CD4-positive, CD25-positive, alpha-beta regulatory T cell (primary cell): ENCODE results near the gene MYO1F. TPM values are rescaled to one million over a fixed set of nuclear protein-coding genes. Genes with fewer than 3 reads are reported as not detected.
"Not testable (repeated sequence)": the region's sequence is repeated elsewhere in the genome, so short reads cannot be mapped to it uniquely, and the experiment has no call there.

Source experiments
- ATAC-seq, 2 donors: fragments of 150-1000 bp; cut with Tn5 transposase; one replicate each; pipeline ENCODE4 v1.10.0; 2021; ENCODE audit warnings: low read depth in 2 of 2, moderate number of reproducible peaks in 2 of 2, moderate library complexity in 1 of 2
- DNase-seq, 3 donors: peaks; one replicate each; pipeline versions ENCODE4 v3.0.0 to v3.0.0-alpha.2; 2012 to 2022; ENCODE audit warnings: mixed read lengths in 1 of 3
- H3K27ac ChIP-seq: one replicate; pipeline ENCODE4 v1.7.0; 2013; ENCODE audit warnings: mild to moderate bottlenecking, low read length; ENCODE audit not compliant: insufficient read depth, poor library complexity, severe bottlenecking
- H3K27me3 ChIP-seq: one replicate; pipeline ENCODE4 v1.7.0; 2013; ENCODE audit warnings: low read length; ENCODE audit not compliant: control insufficient read depth, insufficient read depth
- H3K36me3 ChIP-seq: one replicate; pipeline ENCODE4 v1.7.0; 2013; ENCODE audit warnings: mild to moderate bottlenecking, low read length, moderate library complexity; ENCODE audit not compliant: control insufficient read depth, insufficient read depth
- H3K4me1 ChIP-seq: 2 replicates; pipeline ENCODE4 v1.7.0; 2013; ENCODE audit warnings: mild to moderate bottlenecking, low read length; ENCODE audit not compliant: insufficient read depth, control insufficient read depth, poor library complexity, severe bottlenecking
- H3K4me3 ChIP-seq: one replicate; pipeline ENCODE4 v1.7.0; 2013; ENCODE audit warnings: low read depth, mild to moderate bottlenecking, low read length, moderate library complexity
- H3K9me3 ChIP-seq, 2 experiments: 1 replicate in 1 of 2; 2 replicates in 1 of 2; pipeline ENCODE4 v1.7.0; 2013; ENCODE audit warnings: low read length in 2 of 2, mild to moderate bottlenecking in 1 of 2, moderate library complexity in 1 of 2; ENCODE audit not compliant: control insufficient read depth in 2 of 2
- H3K27ac Mint-ChIP-seq, 3 donors: one replicate each; pipeline ENCODE4 v1.8.0; 2020 to 2022; ENCODE audit warnings: mild to moderate bottlenecking in 3 of 3, mixed read lengths in 3 of 3, moderate library complexity in 2 of 3
- H3K27me3 Mint-ChIP-seq: one replicate; pipeline ENCODE4 v1.8.0; 2022; ENCODE audit warnings: mild to moderate bottlenecking, mixed read lengths
- H3K36me3 Mint-ChIP-seq: one replicate; pipeline ENCODE4 v1.8.0; 2020; ENCODE audit warnings: mixed read lengths
- H3K4me1 Mint-ChIP-seq, 4 donors: one replicate each; pipeline ENCODE4 v1.8.0; 2020 to 2022; ENCODE audit warnings: mixed read lengths in 4 of 4, mild to moderate bottlenecking in 1 of 4
- H3K4me3 Mint-ChIP-seq, 4 donors: one replicate each; pipeline ENCODE4 v1.8.0; 2020 to 2022; ENCODE audit warnings: mild to moderate bottlenecking in 4 of 4, mixed read lengths in 4 of 4, moderate library complexity in 3 of 4
- H3K9me3 Mint-ChIP-seq, 7 donors: one replicate each; pipeline ENCODE4 v1.8.0; 2020 to 2022; ENCODE audit warnings: mixed read lengths in 7 of 7, mild to moderate bottlenecking in 3 of 7, moderate library complexity in 2 of 7
- polyA plus RNA-seq, 4 donors: library from polyadenylated mRNA; unstranded; fragments of 300-500 nt; fragmentation: Illumina TruSeq; gene quantifications; one replicate each; pipeline ENCODE4 v1.2.3, GENCODE V29; 2021
- total RNA-seq: library from RNA; stranded (reverse); gene quantifications from one replicate; pipeline ENCODE4 v1.2.3, GENCODE V29; 2022

Gene MYO1F
- total and polyA plus RNA-seq, 5 donors from 2014 or later, result 45.3 to 289 (median 74.0) TPM

- peak overlapping the region; percentile 49 to 97 (median 62) for H3K27ac Mint-ChIP-seq
- H3K4me3 Mint-ChIP-seq, result no peak overlapping the region
- peaks cover 29% of the 10 kb centered on the region for H3K36me3 Mint-ChIP-seq
- Histone ChIP-seq H3K27me3 (no peaks in the 10 kb centered on the region), H3K36me3 (peaks cover 76% of the 10 kb centered on the region), H3K9me3 (no peaks in the 10 kb centered on the region), H3K4me1 (no peaks in the 10 kb centered on the region), H3K4me3 (no peak overlapping the region), H3K27ac (no peak overlapping the region)
- H3K27me3 Mint-ChIP-seq, result no peaks in the 10 kb centered on the region
- no peaks in the 10 kb centered on the region for H3K9me3 Mint-ChIP-seq
- DNase-seq, result no peak
- H3K4me1 Mint-ChIP-seq, result peaks cover 0 to 17% (median 3%) of the 10 kb centered on the region in 4 donors
- ATAC-seq, result no peak
Observed at GRCh38 chr19:8526345-8527091, 50.7 kb downstream of the MYO1F start.

- Mint-ChIP-seq H3K4me1 (peaks cover 0 to 25% (median 5%) of the 10 kb centered on the region in 4 donors), H3K27me3 (no peaks in the 10 kb centered on the region), H3K27ac (no peak overlapping the region), H3K9me3 (no peaks in the 10 kb centered on the region), H3K36me3 (peaks cover 34% of the 10 kb centered on the region), H3K4me3 (no peak overlapping the region)
- Histone ChIP-seq H3K4me3 (no peak overlapping the region), H3K4me1 (peaks cover 4% of the 10 kb centered on the region), H3K27me3 (no peaks in the 10 kb centered on the region), H3K9me3 (no peaks in the 10 kb centered on the region), H3K27ac (no peak overlapping the region), H3K36me3 (peaks cover 75% of the 10 kb centered on the region)
- ATAC-seq (no peak), DNase-seq (no peak)
Observed at GRCh38 chr19:8525401-8525684, 51.9 kb downstream of the MYO1F start.

- DNase-seq, result no peak
- Histone ChIP-seq H3K27me3 (no peaks in the 10 kb centered on the region), H3K9me3 (no peaks in the 10 kb centered on the region), H3K4me3 (no peak overlapping the region), H3K27ac (peak overlapping the region; percentile 97), H3K4me1 (peaks cover 61% of the 10 kb centered on the region), H3K36me3 (peaks cover 23% of the 10 kb centered on the region)
- ATAC-seq, result no peak
- H3K4me3 Mint-ChIP-seq, result peak overlapping the region in 2 of 4 donors; percentile 16 to 39
- H3K36me3 Mint-ChIP-seq, result peaks cover 5% of the 10 kb centered on the region
- peak overlapping the region; percentile 78 to 98 (median 89) for H3K27ac Mint-ChIP-seq
- H3K9me3 Mint-ChIP-seq, result peaks cover 0 to 1% (median 0%) of the 10 kb centered on the region in 7 donors
- peaks cover 5 to 63% (median 24%) of the 10 kb centered on the region in 4 donors for H3K4me1 Mint-ChIP-seq
- H3K27me3 Mint-ChIP-seq, result no peaks in the 10 kb centered on the region
Observed at GRCh38 chr19:8519388-8519787, 57.9 kb downstream of the MYO1F start.

- no peak for DNase-seq
- H3K9me3 Mint-ChIP-seq, result peaks cover 0 to 2% (median 0%) of the 10 kb centered on the region in 7 donors
- no peaks in the 10 kb centered on the region for H3K9me3 ChIP-seq
- H3K4me3 Mint-ChIP-seq, result peak overlapping the region in 3 of 4 donors; percentile 37 to 85 (median 45)
- H3K27me3 ChIP-seq, result no peaks in the 10 kb centered on the region
- H3K4me1 ChIP-seq, result peaks cover 62% of the 10 kb centered on the region
- no peaks in the 10 kb centered on the region for H3K27me3 Mint-ChIP-seq
- no peak overlapping the region for H3K4me3 ChIP-seq
- H3K36me3 ChIP-seq, result peaks cover 23% of the 10 kb centered on the region
- H3K36me3 Mint-ChIP-seq, result peaks cover 6% of the 10 kb centered on the region
- H3K27ac Mint-ChIP-seq, result peak overlapping the region; percentile 96 to 100 (median 98)
- H3K4me1 Mint-ChIP-seq, result peaks cover 5 to 70% (median 25%) of the 10 kb centered on the region in 4 donors
- ATAC-seq, result no peak
- H3K27ac ChIP-seq, result peak overlapping the region; percentile 97
Observed at GRCh38 chr19:8518536-8518935, 58.7 kb downstream of the MYO1F start.

GRCh38 chr19:8517551-8518442 is 59.4 kb downstream of the MYO1F start:
- peak overlapping the region; percentile 75 for H3K4me3 ChIP-seq
- peaks cover 19% of the 10 kb centered on the region for H3K36me3 ChIP-seq
- peak overlapping the region; percentile 96 to 100 (median 98) for H3K27ac Mint-ChIP-seq
- no peaks in the 10 kb centered on the region for H3K9me3 ChIP-seq
- H3K27me3 ChIP-seq, result no peaks in the 10 kb centered on the region
- H3K27me3 Mint-ChIP-seq, result no peaks in the 10 kb centered on the region
- peak overlapping the region; percentile 97 for H3K27ac ChIP-seq
- ATAC-seq (peak; percentile 50 to 55), DNase-seq (peak; percentile 28 to 93 (median 72))
- H3K4me1 ChIP-seq, result peaks cover 69% of the 10 kb centered on the region
- peaks cover 0 to 2% (median 0%) of the 10 kb centered on the region in 7 donors for H3K9me3 Mint-ChIP-seq
- peak overlapping the region; percentile 83 to 92 (median 86) for H3K4me3 Mint-ChIP-seq
- H3K4me1 Mint-ChIP-seq, result peaks cover 5 to 73% (median 27%) of the 10 kb centered on the region in 4 donors
- peaks cover 8% of the 10 kb centered on the region for H3K36me3 Mint-ChIP-seq

- H3K4me3 ChIP-seq, result peak overlapping the region; percentile 61
- Mint-ChIP-seq H3K4me3 (peak overlapping the region; percentile 76 to 99 (median 92)), H3K4me1 (peaks cover 5 to 74% (median 24%) of the 10 kb centered on the region in 4 donors), H3K27ac (peak overlapping the region; percentile 98 to 99 (median 99)), H3K36me3 (peaks cover 4% of the 10 kb centered on the region), H3K27me3 (no peaks in the 10 kb centered on the region), H3K9me3 (peaks cover 0 to 2% (median 0%) of the 10 kb centered on the region in 7 donors)
- DNase-seq (peak in 2 of 3 donors; percentile 45 to 68), ATAC-seq (peak; percentile 1 to 4)
- no peaks in the 10 kb centered on the region for H3K9me3 ChIP-seq
- no peaks in the 10 kb centered on the region for H3K27me3 ChIP-seq
- peak overlapping the region; percentile 97 for H3K27ac ChIP-seq
- H3K4me1 ChIP-seq, result peaks cover 76% of the 10 kb centered on the region
- peaks cover 5% of the 10 kb centered on the region for H3K36me3 ChIP-seq
Observed at GRCh38 chr19:8515317-8515716, 61.9 kb downstream of the MYO1F start.

GRCh38 chr19:8514505-8515009 is 62.7 kb downstream of the MYO1F start:
- Histone ChIP-seq H3K4me1 (peaks cover 71% of the 10 kb centered on the region), H3K4me3 (peak overlapping the region; percentile 73), H3K27ac (peak overlapping the region; percentile 97)
- H3K9me3 Mint-ChIP-seq, ATAC-seq, H3K27me3 Mint-ChIP-seq, DNase-seq, H3K36me3 Mint-ChIP-seq, H3K36me3 ChIP-seq, H3K27me3 ChIP-seq, H3K9me3 ChIP-seq: not testable (repeated sequence)
- Mint-ChIP-seq H3K27ac (peak overlapping the region; percentile 98 to 99 (median 99)), H3K4me1 (peaks cover 5 to 69% (median 24%) of the 10 kb centered on the region in 4 donors), H3K4me3 (peak overlapping the region; percentile 89 to 99 (median 94))
